ENCODE data around the gene PFKFB2.

PFKFB2 gene

DNA sequence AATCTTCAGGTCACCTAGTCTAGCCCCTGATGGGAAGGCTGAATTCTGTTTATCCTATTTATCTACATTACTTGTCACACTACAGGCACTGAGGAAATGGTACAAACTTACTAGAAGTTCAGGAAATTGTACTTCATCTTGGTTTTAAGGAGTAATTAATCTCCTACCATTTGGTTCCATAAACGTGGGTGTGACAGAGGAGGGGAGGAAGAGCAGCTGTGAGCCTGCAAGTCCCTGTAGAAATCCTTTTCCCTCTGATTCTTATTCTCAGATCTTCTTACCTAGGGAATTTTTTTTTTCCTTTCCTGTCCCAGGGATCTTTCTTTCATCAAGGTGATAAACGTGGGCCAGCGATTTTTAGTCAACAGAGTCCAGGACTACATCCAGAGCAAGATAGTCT lies 14.1 kb downstream of the PFKFB2 start:
- no peak for DNase-seq (ENCODE audit: low read depth in 2 of 2)

DNA sequence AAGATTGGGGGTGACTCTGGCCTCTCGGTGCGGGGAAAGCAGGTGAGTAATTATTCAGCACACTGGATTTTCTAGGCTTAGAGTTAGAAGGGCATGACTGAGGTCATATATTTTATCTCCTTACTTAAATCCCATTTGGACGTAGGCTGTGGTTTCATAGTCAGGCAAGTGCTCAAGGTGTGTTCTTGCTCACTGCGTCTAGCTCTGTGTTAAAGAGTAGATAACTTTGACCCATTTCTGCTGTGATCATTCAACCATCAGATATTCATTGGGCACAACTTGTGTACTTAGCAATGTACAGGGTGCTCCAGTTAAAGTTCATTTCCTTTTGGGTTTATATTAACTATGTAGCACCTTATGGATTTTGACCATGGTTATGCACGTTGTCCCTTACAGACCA lies 14.6 kb downstream of the PFKFB2 start:
- no peak for DNase-seq (ENCODE audit: low read depth in 2 of 2)

DNA sequence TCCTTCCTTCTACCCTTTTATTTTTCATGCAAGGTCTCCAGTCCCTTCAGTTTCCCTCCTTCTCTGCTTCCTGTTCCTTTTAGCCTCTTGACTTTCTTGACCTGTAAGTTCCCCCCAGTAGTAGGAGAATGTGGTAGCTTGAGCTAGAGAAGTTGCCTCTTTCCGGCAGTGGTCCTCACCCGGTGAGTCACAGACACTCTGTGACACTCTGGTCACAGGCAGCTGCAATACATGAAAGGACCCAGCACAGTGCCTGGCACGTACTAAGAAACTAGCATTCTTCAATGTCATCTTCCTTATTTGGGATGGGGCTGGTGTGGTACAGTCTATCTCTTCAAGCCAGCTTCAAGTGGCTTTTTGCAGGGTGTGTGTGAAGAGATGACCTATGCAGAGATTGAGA lies 16.0 kb downstream of the PFKFB2 start:
- DNase-seq (ENCODE audit: low read depth in 2 of 2), result no peak

DNA sequence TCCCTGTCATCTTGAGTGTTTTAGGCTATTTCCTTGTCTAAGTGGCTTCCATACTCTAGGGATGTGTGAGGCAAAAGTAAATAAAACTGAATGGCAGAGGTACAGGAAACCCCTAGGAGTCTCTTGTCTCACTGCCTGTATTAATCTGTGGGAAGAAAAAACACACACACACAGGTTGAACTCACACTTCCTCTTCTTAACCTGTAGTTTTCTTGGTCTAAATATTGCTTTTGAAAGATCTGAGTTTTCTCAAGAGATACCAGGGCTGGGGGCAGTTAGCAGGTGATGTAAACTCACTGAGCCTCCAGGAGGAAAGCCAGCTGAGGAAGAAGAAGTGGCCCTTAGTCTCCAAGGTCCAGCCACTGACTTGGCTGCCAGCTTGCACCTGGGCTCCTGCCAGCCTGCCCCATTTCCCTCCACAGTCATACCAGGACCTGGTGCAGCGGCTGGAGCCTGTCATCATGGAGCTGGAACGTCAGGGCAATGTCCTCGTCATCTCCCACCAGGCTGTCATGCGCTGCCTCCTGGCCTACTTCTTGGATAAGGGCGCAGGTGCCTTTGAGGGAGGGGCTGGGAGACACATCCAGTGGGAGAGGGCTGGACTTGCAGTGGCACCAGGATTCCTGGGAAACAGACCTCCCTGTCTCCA lies 16.9 kb downstream of the PFKFB2 start:
- DNase-seq (ENCODE audit: low read depth in 2 of 2), result no peak

DNA sequence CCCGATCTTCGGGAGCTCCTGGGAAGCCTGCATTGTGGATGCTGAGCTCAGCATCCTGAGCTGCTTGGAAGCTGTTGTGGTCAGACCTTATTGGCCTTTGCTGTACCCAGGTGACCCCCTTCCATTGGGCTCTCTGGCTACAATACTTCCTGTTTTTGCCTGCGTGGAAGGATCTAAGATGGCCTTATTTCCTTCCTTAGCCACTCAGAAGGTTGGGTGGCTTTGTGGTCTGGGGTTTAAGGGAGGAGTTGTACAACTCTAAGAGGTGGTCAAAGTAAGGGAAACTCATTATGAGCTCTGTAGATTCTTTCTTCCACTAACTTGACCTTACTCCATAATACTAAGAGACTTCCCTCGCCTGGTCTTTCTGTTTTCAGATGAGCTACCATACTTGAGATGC lies 17.7 kb downstream of the PFKFB2 start:
- DNase-seq (ENCODE audit: low read depth in 2 of 2), result no peak

DNA sequence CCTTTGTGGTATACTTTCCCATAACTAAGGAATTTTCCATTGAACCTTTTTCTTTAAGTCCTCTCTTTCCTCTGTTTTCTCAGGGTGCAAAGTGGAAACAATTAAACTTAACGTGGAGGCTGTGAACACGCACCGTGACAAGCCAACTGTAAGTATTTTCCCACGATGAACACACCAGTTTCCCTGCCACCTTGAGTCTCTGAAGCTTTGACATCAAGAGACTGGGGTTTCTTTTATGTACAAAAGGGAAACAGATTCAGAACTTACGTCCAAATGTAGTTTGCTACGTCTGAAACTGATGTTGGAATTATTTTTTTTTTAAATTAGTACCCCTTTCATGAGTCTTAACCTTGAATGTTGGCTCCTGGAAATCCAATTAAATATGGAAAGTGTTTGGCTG lies 18.4 kb downstream of the PFKFB2 start:
- no peak for DNase-seq (ENCODE audit: low read depth in 2 of 2)

DNA sequence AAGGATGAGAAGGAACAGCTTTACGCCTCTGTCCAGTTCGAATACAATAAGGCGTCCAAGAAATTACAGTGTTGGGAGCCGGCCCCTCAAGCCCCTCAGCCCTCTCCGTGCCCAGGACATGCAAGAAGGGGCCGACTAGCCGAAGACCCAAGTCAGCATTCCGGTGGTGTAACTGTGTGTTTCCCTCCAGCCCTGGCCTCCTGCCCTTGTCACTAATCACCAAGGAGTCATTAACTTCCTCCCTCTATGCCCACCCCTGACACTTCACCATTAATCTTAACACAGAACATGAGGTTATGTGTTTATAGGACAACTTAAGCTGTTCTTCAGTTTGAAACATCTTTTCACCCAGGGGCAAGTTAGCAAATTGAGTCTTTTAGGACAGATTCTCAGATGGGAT lies 19.2 kb downstream of the PFKFB2 start:
- no peak for DNase-seq (ENCODE audit: low read depth in 2 of 2)

DNA sequence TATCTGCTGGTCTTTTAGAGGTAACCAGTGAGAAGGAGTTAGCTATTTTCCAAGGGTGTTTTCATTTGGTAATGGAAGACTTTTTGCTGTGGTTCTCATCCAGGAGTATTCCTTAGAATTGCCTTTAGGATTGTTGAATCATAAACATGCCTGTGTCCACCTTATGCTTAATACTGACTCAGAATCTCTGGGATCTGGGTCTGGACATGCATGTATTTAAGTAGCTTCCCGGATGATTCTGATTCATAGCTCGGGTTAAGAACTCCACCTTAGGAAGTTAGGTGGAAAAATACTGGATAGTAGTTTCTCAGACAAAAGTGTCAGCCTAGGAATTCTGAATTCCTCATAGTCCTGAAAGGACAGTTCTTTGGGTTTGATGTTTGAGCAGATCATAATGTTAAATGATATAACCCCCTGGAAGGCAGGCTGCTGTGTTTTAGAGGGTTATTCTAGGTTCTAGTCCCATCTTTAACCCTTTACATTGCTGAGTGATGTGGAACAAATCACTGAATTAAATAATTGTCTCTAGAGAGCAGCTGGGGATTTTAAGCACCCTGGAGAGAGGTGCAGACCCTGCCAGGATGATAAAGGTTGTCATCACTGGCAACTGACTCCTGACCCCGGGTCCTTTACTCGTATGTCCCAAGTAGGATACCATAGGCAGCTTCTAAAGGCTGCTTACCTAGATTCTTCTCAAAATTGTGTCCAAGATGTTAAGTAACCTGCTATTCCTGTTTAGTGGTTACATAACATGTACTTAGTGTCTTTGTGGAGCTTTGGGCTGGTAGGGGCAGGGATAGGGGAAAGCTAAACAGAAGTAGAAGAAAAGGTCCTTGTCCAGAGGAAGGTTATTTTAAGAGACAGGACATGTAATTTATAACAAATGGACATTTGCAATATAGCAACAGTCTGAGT lies 21.1 kb downstream of the PFKFB2 start:
- no peak for DNase-seq (ENCODE audit: low read depth in 2 of 2)

DNA sequence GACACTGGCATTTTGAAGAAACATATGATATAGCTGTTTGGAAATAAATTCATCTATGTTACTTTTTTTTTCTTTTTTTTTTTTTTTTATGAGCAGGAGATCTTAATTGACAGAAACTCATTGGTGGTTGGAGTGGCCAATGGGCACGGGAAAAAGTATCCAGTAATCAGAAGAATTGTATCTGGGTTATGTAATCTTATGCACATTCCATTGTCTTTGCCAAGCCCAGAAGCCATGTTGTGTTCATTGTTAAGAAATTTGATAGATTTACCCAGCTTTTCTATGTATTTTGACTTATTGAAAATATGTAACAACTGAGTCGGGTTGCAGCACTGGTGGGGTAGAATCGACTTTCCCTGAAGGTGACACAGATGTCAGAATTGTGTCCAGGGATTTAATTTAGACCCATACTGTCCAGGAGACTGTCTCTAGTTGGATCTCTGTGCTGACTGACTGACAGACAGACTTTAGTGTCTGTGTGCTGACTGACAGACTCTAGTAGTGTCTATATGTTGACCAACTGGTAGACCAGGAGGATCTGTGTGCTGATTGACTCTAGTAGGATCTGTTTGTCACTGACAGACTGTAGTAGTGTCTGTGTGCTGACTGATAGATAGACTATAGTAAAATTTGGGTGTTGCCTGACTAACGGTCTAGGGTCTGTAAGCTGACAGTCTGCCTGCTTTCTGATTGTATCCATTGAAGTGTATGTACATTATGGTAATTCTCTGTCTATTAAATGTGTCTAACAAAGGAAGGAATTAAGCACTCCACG lies 23.3 kb downstream of the PFKFB2 start:
- DNase-seq (ENCODE audit: low read depth in 2 of 2), result no peak

DNA sequence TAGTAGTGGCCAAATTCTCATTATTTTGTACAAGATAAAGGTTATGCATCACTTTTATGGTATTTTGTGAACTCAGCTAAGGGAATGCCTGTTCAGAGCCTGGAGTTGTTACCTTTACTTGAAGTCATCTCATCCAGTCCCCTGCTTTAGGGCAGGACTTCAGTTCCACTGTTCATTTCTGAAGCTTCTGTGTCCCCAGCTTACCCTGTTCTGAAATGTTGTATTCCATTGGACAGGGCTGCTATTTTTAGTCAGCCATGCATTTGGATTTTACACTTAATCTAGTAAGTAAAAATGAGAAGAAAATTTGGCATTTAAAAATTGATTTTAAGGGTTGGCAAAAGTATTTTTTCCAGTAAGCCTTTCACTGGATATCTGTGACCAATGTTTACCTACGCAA lies 23.9 kb downstream of the PFKFB2 start:
- no peak for DNase-seq (ENCODE audit: low read depth in 2 of 2)

DNA sequence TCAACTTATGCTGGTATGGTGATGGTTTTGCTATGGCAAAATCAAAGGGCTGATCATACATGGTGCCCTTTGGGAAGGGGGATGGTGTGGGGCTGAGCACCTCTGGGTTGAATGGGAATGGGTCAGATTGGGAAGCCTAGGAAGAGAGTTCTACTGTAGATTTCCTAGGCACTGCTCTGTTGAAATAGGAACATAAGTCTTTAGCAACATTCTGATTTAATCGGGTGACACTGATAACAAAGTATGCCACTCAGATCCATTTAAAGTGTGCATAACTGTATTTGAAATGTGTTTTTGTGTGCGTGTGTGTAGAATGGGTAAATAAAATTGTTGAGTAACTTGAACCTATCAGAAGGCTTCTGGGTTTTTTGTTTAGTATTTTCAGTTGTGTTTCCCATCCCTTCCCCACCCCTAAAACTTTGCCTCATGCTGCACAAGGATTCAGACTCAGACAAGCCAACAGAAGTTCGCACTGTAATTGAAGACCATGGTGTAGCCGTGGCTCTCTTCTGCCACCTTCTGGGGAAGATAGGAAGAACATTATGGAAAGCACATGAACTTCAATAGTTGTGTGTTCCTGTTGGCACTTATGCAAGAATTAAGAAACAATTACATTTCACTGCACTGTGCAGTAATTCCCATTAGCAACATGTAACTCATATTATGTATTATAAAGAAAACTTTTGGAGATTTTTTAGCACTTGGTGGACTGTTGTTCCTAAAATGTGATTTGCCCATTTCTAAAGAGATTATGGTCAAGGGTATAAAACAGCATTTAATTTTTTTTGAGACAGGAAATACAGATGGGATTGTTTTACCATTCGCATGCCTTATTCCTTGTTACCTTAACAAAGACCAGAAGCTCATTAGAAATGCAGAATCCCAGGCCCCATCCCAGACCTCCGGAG lies 24.6 kb downstream of the PFKFB2 start:
- DNase-seq (ENCODE audit: low read depth in 2 of 2), result peak; percentile 25 to 47

DNA sequence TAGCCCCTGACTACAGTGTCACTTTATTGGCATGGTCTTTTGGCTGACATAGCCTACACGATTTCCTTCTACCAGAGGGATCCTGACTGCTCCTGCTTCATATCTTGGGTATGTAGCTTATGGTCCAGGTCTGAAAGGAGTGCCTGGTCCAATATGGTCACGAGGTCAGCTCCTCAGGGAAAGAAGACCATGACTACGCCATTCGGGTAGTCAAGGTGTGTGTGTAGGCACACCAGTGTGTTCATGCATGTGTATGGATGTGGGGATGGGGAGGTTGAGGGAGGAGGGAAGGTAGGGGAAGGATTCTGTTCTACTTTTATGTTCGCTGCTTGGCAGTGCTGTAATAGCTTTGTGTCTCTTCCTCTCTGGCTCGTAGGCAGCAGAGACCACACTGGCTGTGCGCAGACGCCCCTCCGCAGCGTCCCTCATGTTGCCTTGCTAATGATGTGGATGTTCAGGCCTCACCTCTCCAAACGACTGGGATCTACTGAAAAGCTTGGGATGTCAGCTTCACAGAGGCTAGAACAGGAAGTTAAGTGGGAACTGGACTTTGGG lies 25.6 kb downstream of the PFKFB2 start:
- DNase-seq (ENCODE audit: low read depth in 2 of 2), result no peak

DNA sequence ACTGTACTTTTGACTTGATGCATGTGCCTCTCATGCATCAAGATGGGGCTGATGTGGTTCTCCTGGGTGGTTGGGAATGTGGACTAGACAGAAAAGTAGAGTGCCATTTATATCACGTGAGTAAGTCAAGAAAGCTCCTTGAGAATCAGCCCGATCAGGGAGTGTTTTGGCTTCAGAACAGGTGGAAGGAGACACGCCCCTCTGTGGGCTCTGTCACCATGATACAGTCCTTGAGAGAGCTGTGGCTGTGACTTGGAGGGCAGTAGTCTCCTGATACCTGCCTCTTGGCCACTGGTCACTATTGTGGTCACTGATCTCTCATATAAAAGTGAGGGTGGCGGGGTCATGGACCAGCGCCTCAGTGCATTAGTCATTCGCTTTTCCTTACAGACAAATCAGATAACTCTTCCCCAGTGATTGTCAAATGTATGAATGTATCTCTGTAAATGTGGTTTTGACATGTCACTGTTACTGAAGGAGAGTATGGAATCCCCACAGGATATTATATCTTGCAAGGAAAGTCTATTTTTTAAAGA lies 26.7 kb downstream of the PFKFB2 start:
- no peak for DNase-seq (ENCODE audit: low read depth in 2 of 2)

DNA sequence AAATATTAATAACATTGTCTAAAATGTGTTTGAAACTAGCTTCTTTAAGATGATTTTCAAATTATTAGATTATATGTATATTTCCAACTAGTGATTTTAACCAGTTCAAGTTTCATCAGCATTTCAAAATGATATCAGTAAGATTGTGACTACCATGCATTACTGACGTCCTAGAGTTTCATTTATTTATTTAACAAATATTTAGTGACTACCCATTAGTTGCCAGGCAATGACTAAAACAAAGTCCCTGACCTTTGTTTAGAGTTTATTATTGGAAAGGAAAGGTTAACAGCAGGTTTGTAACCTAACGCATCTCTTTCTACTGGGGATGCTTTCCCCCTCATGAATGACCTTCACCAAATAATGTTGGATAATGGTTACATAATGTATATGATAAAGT lies 28.0 kb downstream of the PFKFB2 start:
- no peak for DNase-seq (ENCODE audit: low read depth in 2 of 2)

DNA sequence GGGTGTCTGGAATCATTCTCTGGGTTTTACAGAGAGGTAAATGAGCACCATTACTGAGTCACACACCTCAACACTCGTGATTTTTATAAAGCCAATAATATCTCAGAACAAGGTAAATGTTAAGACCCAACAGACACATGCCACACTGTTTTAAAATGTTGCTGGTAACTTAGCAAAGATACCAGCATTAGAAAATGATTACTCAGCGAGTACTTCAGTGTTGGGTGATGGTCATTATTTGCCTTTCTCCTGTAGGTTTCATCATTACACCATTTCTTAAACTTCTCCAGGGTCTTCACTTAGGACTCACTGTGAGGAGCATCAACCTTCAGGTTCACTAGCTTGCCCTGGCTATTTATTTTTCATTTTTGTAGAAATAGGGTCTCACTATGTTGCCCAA lies 28.7 kb downstream of the PFKFB2 start:
- no peak for DNase-seq (ENCODE audit: low read depth in 2 of 2)

DNA sequence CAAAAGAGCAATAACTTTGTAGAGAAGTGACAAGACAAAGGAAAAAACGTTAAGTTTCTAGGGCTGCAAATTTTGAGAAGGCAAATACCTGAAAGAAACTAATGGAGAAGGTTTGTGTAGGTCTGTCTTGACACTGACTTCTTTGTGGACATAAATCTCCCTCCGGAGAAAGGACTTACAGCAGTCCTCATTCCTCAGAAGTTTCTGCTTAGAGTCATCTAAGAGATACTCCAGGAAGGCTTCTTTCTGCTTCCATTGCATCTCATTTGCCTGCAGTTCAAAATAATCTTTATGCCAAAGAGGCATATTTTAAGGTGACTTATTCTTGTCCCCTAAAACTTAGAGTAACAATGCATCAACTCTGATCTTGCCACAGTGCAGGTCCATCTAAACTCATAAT lies 31.2 kb downstream of the PFKFB2 start:
- DNase-seq (ENCODE audit: low read depth in 2 of 2), result no peak

DNA sequence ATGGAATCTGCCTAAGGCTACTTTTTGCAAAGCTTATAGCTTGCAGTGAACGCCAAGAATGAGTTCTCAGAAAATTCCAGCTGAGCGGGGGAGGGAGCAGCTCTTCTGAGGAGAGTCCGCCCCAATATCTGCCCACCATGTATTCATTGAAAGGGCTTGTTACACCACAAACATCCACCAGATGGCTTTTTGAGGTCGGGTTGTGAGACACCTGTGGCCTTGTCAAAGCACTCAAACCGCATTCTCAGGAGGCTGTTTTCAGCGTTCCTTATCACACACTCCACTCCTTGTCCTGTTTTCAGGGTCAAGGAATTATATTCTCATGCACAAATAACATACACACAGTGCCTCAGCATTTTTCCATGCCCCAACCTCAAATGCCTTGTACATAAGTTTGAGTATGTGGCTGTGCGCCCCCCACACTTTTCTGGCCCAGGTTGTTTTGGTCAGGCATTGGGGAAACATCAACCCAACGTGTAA lies 31.7 kb downstream of the PFKFB2 start:
- peak; percentile 17 to 33 for DNase-seq (ENCODE audit: low read depth in 2 of 2)

DNA sequence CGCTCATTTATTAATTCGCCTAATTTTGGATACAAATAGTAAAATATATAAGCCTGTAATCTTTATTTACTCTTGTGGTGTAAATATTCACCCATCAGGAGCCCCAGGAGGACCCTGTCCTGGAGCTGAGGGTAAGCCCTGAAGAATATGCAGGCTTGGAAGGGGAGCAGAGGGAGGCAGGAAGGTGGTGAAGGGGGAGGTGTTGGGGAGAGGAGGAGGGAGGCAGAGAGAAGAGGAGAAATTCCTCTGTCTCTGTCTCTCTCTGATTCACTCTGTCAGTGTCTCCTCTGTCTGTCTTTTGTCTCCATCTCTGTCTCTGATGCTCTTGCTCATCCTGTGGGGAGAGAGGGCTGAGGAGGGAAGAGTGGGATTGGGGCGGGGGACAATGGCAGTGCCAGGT lies 32.8 kb downstream of the PFKFB2 start:
- no peak for DNase-seq (ENCODE audit: low read depth in 2 of 2)

DNA sequence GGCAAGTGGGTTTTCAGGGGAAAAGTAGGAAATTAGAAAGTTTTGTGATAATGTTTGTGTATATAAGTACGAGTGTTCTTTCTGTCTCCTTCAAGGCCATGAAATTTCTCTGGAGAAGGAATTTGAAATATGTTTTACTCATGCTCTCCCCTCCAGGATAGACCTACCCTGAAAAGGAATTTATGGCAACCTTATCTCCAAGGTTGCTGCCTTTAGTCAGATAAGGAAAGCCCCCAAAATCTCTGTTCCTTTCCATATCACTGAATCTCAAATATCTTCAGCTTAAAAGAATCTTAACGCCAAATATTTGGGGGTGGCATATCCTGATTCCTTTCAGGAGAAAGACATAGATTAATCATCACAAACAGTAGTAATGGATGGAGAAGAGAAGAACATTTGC lies 35.1 kb downstream of the PFKFB2 start:
- no peak for DNase-seq (ENCODE audit: low read depth in 2 of 2)

DNA sequence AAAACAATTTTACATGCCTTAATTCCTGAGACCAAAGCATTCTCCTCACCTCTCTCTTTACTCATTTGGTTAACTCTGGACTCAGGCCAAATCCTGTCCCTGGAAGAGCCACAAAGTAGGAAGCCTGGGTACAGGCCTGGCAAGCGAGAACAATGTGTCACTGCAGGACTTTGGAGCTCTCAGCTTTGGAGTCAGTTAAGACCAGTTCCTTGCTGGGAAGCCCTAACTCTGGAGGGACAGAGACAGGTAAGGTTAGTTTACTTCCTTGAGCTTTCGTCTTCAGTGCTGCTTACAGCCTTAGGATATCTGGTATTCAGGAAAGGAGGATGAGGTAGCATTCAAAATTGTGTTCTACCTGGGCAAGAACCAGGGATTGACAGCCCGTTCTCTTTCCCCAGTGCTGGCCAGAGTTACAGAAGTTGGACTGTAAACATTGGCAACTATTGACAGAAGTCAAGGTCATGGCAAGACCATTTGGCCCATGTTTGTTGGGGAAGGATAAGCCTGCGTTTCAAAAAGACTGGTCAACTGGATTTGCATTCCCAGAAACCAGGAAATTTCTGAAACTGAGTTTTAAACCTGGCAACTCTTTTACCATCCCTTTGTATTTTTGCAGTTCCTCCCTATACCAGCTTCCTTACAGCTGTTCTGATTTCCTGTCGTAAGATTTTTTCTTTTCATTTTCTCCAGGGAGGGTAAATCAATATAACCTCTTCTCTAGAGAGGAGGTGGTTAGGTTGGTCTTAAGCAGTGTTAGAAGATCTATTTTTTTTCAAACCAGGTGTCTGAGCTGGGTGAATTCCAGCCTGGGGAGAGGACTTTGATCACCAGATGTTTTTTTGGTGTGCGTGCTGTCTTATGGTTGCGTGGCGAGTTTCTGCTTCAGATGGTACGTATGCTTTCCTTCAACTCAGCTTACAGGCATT lies 35.9 kb downstream of the PFKFB2 start, which contains the start of gene C4BPB:
Gene C4BPB (plus strand): TSS at position 160 of the 926 bp plus-strand sequence. CDS start 672 bp downstream, at position 832.
- DNase-seq (ENCODE audit: low read depth in 2 of 2), result no peak

All from stimulated activated CD4-positive, alpha-beta T cell treated with anti-CD3 and anti-CD28 coated beads, Interleukin-15, amount 100 ng/mL, for 48 hours (primary cell).